Globus pallidus (tissue), 1 donor: Measurements from ENCODE around the gene RANGAP1.

Source experiments
- DNase-seq: peaks from one replicate; pipeline ENCODE4 v3.0.0-alpha.2; 2015; ENCODE audit warnings: low spot score

RANGAP1 gene, protein sequence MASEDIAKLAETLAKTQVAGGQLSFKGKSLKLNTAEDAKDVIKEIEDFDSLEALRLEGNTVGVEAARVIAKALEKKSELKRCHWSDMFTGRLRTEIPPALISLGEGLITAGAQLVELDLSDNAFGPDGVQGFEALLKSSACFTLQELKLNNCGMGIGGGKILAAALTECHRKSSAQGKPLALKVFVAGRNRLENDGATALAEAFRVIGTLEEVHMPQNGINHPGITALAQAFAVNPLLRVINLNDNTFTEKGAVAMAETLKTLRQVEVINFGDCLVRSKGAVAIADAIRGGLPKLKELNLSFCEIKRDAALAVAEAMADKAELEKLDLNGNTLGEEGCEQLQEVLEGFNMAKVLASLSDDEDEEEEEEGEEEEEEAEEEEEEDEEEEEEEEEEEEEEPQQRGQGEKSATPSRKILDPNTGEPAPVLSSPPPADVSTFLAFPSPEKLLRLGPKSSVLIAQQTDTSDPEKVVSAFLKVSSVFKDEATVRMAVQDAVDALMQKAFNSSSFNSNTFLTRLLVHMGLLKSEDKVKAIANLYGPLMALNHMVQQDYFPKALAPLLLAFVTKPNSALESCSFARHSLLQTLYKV

DNA sequence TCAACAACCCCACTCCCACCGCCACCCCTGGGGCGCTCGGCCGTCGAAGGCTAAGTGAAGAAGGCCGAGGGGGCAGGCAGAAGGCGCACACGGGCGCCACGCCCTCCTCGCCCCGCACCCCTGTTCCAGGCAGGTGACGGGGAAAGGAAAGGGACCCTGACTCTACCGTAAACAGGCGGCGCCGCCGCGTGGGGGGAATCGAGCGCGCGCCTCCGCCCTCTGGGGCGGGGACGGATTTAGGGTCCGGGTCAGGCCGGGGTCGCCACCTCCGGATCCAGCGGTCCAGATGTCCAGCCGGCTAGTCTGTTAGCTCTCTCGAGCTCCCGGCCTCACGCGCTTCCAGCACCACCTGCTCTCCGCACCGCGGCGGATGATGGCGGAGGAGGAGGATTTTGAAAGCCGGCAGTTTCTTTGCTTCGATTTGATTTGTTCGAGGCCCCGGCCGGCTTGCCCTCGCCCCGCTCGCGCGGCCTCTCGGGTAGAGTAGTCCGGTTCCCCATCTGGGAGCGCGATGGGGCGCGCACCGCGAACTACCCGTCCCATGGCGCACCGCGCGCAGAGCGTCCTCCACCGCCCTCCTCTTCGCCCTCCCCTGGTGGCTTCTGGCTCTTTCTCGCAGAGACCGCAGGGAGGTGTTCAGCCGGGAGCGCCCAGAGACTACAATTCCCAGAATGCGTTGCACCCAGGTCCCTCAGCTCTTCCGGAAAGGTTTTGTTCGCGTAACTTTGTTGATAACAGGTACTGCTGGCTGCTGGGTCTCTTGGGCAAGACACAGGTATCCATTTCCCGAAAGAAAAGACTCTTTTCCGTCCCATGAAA, at the start of gene RANGAP1:
RANGAP1 (minus strand) TSS at position 368 of the 819 bp plus-strand sequence. CDS start 5,143 bp downstream, outside the sequence.
- DNase-seq: peak; percentile 99

DNA sequence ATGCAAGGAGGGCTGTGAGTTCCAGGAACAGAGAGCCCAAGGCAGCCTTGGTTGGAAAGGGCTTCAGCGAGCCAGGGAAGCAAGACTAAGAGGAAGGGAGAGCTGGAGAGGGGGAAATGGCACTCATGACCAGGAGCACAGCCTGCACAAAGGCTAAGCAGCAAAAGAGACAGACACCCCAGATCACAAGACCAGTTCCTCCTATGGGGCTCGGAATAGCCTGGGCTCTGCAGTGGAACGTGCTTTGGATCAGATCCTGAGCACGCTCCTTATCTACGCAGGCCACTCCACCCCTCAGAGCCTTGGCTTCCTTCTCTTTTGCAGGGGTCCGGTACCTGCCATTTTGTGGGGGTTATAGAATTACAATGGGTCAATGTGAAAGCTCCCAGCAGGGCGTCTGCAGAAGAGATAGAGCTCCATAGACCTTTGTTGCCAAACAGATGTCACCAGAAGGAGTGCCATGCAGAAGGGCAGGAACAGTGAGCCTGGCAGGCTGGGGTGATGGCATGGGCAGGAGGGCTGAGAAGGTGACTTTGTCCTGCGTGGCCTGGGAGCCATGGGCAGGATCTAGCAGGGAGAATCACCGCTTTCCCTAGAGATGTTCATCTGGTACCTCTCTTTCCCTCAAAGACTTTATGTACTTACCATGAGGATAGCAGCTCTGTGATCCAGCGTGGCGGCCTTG, 49.1 kb upstream of the RANGAP1 start:
- no peak for DNase-seq

DNA sequence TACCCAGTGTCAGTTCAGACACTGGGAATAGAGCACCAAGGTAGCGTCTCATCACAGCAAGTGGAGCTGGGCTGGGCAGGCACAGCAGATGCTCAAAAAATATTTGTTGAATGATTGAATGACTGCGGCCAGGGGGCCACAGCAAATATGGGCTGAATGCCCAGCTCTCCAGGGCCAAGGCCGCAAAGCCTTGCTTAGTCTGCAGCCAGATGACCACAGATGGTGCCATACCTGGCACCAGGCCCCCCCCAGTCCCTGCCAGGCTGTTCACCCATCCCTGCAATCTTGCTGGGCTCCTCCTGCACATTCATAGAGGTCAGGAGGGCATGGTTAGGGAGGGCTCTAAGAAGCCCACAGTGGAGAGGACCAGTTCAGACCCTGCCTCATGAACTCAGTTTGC, 48.2 kb upstream of the RANGAP1 start:
- no peak for DNase-seq

DNA sequence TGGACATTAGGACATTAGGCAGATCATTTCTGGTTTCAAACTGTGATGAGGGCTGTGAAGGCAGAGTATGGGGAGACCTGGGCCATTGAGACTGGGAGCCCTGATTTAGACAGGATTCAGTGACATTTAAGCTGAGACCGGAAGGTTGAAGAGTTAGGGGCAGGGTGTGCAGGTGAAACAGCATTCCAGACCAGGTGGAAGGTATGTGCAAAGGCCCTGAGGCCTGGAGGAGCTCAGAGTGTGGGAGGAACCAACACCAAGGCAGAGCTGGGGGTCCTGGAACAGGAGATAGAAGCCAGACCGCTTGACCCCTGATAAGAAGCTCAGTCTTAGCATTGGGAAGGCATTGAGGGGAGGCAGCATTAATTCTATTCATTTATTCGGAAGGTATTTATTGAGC, 47.8 kb upstream of the RANGAP1 start:
- no peak for DNase-seq

DNA sequence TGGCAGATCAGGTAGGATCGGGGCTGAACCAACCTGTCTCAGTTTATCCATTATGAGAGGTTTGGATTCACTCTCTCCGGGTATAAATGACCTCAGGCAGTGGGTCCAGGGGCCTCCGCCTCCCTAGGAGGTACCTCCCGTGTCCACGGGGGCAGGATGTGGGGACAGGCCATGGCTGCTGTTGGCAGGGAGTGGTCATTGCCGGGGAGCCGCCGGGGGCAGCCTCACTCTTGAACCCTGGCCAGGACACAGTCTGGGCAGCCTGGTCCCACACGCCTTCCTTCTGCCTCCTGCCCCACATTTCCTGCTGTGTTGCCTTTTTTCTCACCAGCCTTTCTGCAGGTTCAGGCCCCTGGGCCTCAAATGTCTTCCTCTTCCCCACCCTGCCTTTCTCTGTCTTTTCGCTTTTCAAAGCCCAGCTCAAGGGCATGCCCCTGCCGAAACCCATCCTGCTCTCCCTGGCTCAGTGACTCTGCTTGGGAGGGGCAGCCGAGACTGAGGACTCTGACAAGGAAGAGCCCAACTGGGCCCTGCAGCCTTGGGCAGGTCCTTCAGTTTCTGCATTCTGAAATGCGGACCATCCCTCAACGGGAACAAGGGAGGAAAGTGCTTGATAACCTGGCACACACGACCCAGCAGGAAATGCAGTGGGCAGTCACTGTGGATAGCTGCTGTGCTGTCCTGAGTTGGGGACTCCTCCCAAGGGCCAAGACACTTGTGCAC, 46.4 kb upstream of the RANGAP1 start:
- DNase-seq: no peak

DNA sequence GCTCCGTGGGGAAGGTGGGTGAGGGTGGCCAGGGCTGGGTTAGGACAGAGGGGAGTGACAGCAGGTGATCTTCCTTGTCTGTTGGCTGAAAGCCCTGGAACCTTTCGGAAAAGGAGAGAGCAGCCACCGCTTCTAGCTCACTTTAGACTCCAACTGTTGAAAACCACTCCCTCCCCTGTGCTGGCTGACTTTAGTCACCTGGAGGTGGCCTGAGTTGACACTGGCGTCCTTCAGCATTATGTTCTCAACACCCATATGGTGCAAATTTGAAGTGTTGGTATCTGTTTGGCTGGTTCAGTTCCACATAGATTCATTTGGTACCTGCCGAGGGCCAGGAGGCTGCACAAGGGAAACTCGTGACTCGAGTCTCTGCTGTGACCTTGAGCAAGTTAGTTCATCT, 44.2 kb upstream of the RANGAP1 start:
- DNase-seq: no peak

DNA sequence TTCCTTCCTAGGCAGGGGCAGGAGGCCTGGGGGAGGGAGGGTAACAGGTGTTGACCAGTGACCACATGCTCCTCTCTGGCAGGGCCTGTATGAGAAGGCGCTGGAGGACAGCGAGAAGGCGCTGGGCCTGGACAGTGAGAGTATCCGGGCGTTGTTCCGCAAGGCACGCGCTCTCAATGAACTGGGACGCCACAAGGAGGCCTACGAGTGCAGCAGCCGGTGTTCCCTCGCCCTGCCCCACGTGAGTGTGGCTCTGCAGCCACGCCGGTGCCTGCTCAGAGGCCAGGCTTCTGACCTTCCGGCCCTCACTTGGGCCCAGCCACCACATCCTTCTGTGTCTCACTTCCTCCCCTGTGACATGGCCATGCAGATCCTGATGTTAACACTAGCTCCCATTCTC, 41.1 kb upstream of the RANGAP1 start:
- peak; percentile 59 for DNase-seq

DNA sequence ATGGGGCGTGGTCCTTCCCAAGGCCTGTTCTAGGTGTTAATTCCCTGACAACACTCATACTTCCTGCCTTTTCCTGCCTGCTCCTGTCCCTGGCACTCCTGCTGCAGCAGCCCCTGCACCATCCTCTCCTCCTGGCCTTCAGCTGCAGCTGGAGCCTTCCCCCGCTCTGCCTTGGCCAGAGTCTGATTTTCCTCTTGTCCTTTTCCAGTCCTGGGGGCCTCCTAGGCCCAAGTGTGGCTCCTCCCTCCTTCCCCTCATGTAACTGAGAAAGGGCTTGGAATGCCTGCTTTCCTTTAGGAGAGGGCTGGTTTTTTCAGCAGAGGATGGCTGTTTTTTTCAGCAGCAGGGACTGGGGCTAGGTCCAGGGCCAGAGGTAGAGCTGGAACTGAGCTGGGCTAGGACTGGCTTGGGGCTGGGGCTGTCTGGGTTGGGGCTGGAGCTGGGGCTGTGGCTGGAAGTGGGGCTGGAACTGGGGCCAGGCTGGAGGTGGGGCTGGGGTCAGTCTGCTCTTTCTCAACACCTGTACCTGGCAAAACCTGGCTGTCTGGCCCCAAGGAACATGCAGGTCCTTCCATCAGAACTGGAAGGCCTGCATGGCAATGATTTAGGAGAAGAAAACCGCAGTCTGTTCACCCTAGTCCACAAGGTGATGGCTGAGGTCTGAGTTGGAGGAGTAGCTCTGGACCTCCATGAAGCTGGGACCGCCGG, 39.0 kb upstream of the RANGAP1 start:
- DNase-seq: no peak

DNA sequence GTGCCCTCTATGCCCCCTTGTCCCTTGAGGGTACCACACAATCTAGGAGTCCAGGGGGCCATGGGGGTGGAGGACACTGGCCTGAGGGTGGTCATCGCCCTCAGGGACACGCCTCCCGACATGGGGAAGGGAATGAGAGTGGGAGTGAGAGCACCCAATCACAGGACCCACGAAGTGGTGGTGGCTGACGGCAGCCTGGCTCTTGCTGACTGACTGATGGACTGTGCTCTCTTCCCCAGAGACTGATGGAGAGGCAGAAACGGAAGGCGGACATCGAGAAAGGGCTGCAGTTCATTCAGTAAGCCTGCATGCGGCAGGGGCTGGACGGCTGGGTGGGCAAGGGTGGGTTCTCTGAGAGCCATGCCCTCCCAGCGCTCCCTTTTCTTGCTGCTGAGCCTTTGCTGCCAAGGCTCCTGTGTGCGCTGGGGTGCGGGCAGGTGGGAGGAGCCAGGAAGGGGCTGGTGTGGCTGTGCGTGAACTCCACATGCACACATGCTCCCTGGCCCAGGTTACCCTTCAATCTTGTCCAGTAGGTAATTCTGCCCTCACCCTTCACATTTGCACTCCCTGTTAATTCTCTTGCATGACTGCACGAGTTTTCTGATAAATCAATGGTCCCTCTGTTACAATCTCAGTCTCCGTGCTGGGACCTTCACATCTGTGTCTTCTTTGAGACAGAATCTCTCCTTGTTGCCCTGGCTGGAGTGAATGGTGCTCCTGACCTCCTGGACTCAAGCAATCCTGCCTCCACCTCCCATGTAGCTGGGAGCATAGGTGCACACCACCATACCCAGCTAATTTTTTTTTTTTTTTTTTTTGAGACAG, 34.6 kb upstream of the RANGAP1 start:
- no peak for DNase-seq

DNA sequence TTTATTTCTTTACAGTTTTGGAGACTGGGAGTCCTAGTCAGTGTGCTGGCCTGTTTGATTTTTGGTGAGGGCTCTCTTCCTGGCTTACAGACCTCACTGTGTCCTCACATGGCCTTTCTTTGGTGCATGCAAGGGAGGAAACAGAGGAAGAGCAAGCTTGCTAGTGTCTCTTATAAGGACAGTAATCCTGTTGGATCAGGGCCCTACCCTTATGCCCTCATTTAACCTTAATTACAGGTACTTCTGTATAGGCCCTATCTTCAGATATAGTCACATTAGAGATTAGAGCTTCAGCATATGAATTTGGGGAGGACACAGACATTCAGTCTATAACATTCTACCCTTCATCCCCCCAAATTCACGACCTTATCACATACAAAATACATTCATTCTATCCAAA, 29.6 kb upstream of the RANGAP1 start:
- DNase-seq: no peak

DNA sequence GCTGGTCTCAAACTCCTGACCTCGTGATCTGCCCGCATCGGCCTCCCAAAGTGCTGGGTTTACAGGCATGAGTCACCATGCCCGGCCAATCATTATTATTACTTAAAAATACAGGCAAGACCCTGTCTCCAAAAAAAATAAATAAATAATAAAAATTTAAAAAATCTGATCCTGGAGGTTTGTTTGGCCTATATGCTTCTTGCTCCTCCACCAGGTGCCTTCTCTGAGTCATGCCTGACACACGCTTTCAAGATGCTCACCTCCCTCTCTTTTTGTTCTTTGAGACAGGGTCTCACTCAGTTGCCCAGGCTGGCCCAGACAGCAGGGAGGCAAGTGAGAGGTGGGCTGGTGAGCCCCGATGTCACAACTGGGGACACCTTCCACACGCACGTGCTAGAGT, 28.8 kb upstream of the RANGAP1 start:
- no peak for DNase-seq

DNA sequence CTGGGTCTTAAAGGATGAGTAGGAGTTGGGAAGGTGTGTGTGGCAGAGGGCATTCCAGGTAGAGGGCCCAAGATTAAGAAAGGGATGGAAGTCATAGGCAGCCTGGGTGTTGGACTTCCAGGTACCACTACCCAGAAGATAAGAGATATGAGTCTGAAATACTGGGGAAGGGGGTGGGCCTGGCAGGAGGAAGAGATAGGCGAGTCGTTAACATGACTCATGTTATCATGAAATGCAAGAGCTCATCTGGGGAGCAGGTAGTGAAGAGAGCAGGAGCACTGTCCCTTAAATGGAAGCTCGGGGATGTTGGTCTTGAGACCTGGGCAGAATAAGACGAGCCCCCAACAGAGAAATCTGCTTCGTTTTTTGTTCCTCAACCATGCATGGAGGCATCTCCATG, 25.5 kb upstream of the RANGAP1 start:
- no peak for DNase-seq

DNA sequence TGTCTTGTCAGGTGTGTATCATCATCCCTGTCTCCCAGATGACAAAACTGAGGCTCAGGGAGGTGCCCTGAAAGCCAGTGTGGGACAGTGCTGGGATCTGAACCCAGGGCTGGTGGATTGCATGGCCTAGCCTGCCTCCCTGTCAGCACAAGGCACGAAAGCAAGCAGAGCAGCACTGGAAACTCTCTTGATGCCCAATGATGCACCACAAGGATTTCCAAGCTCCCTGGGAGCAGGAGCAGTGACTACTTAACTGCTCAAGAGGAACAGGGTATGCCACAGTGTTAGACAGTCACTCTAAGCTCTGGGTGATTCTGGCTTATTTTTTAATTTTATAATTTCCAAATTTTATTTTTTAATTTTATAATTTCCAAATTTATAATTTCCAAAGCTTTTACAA, 24.3 kb upstream of the RANGAP1 start:
- no peak for DNase-seq

DNA sequence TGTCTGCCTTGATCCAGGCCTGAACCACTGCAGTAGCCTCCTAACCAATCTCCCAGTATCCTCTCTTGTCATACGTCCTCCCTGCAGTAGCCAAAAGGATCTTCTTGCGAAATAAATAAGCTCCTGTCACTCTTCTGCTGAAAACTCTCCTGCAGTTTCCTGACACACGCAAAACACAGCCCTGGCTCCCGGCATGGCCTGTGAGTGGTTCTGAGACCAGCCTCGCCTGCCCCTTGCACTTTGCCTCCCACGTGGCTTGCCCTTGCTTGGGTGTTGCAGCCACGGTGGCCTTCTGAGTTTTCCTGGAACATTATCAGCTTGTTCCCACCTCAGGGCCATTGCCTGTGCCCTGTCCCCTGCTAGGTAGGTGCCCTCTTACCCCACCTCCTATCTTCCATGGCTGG, 22.6 kb upstream of the RANGAP1 start:
- no peak for DNase-seq

DNA sequence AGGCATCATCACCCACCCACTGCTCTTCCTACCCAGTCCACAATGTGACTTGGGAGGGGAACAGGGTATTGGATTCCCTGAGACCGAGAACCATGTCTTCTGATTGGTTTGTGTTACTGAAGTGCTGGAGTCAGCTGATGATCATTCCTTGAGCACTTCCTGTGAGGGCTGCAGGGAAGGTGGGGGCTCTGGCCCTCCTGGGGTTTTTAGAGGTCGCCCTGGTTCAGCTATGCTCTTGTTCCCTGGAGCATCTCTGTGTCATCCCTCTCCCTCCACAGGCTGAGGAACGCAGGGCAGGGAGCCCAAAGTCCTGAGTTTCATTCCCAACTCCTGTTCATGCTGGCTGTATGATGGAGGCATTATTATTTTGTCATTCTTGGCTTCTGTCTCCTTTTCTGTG, 22.1 kb upstream of the RANGAP1 start:
- DNase-seq: no peak

DNA sequence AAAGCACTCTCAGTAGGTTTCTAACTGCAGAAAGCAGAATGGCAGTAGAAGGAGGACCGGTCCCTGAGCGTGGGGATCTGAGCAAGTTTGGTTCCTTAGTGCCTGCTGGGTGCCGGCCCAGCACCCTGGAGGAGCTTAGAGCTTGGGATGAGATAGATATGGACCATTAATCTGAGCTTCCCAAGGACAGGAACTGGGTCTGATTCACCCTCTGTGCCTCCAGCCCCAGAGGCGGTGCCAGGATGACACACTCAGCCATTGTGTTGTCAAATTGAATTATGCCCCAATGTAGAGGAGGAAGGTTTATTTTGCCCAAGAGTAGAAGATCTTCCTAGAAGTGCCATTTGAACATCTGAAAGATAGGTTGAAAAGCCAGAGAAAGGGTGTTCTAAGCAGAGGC, 19.7 kb upstream of the RANGAP1 start:
- DNase-seq: peak; percentile 38

DNA sequence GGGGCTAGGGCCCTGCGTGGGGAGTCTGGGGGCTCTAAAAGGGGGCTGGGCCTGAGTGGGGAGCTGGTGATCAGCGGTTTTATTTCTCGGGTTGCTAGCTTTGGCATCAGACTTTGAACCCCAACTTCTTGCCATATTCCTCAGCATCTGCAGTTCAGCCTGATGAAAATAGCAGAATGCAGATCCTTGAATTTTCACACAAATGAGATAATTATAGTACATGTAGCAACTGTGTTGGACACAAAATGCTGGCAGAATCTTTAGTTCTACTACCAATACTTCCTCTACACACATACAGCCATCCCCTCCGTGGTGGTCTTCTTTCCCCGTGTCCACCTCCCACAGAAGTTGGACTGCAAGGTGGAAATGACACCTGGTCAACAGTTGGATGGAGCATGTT, 16.8 kb upstream of the RANGAP1 start:
- no peak for DNase-seq

DNA sequence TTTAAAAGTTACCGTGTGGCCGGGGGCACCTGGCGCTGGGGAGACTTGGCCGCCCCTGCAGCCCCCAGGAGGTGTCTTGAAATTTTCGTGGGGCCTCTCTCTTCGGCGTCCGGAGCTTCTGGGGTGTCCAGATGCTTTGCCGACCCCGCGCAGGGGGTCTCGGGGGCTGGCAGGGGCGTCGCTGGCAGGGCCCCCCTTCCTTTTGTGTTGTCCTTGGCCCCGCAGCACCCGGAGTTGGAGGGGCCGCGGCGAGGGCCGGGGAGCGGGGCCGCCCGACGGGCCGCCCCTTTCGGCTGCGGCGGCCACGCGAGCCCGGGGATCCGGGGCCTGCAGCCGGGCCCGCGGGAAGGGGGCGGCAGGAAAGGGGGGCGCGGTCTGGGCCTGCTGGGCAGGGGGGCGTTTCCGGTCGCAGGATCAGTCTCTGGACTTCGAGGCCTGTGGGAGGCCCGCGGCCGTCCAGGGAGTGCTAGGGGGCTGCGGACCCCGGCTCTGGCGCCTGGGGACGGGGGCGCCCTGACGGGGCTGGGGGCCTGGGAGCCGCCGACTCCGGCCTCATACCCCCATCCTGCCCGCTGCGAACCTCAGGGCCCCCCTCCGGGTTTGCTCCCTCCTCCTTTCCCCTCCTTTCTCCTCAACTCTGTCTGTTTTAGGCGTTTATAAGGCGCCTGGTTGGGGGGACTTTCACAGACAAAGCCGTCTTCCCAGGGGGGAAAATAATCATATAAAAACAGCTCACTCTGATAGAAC, 16.2 kb upstream of the RANGAP1 start:
- no peak for DNase-seq
